Coronary artery (tissue), 2 donors: ENCODE measurements around the gene HOXB8.

Experiments
- DNase-seq: peaks from one replicate; pipeline ENCODE4 v3.0.0-alpha.2; 2017; ENCODE audit warnings: low spot score
- H3K27ac ChIP-seq, 2 donors: fragments of 200-600 bp; sonication (generic); one replicate each; pipeline ENCODE4 v1.5.1; 2016 to 2019
- H3K4me3 ChIP-seq: fragments of 200-600 bp; sonication (generic); 2 replicates; pipeline ENCODE4 v1.5.1; 2016; ENCODE audit warnings: mild to moderate bottlenecking, moderate library complexity
- TF ChIP-seq, protein P1 (sequence below): fragments of 200-600 bp; sonication (generic); IDR thresholded peaks from one replicate; pipeline ENCODE4 v1.5.1; 2019; ENCODE audit warnings: antibody characterized with exemption

HOXB8 gene

DNA sequence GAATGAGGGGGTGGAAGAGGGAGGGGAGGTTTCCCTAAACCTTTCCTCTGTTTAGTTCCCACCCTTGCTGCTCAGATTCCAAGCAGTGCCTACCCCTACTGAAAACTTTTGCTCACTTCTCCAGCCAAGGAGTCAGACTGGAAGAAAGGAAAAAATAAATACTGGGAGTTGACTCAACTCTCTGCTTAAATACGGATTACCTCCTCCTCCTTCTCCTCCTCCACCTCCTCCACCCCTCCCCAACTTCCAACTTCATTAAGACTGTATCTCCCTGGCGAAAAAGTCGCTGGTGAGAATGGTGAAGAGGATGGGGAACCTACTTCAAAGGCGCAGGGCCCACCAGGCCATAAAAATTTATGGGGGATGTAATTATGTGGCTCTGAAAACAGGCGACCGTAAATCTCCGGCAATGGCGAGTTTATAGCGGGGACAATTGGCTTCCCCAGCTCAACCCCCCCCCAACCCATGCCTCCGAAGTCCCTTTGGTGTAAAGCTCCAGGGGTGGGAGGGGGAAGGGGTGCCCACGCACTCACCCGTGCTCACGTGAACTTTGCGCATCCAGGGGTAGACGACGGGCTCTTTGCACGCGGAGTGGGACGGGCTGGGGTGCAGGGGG, 37.7 kb downstream of the HOXB8 start:
- peak overlapping the region; percentile 42 to 88 for H3K27ac ChIP-seq
- DNase-seq, result no peak
- TF ChIP-seq, protein P1, sequence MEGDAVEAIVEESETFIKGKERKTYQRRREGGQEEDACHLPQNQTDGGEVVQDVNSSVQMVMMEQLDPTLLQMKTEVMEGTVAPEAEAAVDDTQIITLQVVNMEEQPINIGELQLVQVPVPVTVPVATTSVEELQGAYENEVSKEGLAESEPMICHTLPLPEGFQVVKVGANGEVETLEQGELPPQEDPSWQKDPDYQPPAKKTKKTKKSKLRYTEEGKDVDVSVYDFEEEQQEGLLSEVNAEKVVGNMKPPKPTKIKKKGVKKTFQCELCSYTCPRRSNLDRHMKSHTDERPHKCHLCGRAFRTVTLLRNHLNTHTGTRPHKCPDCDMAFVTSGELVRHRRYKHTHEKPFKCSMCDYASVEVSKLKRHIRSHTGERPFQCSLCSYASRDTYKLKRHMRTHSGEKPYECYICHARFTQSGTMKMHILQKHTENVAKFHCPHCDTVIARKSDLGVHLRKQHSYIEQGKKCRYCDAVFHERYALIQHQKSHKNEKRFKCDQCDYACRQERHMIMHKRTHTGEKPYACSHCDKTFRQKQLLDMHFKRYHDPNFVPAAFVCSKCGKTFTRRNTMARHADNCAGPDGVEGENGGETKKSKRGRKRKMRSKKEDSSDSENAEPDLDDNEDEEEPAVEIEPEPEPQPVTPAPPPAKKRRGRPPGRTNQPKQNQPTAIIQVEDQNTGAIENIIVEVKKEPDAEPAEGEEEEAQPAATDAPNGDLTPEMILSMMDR, result no peak
- peak overlapping the region; percentile 82 for H3K4me3 ChIP-seq

DNA sequence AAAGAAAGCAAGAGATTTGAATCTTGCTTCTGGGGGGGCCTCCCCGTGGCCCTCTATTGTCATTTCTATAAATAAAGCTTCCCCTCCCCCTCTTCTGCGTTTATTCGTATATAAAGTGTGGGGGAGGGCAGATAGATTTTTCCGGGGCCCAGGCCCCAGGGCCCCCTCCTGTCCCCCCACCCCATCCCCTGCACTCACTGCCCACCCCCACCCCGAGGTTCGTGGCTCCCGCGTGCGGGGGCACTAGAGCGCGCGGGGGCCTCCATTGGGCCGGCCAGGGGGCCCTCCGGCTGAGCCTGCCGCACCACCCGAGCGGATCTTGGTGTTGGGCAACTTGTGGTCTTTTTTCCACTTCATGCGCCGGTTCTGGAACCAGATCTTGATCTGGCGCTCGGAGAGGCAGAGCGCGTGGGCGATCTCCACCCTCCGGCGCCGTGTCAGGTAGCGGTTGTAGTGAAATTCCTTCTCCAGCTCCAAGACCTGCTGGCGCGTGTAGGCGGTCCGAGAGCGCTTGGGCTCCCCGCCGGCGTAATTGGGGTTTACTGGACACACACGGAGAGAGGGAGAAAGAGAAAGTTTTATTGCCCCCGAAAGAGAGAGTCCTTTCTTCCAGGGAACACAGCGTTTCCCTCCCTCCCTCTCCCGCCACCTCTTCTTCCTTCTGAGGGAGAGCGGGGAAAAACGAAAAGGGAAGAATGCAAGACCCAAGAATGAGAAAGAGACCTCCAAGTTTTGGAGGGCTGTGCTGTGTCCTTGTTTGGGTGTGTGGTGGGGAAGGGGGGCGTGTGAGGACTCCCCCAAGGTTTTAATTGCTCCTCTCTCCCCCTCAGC, 38.4 kb downstream of the HOXB8 start:
- Histone ChIP-seq H3K4me3 (peak overlapping the region; percentile 82), H3K27ac (peak overlapping the region; percentile 38 to 88)
- DNase-seq, result no peak
- TF ChIP-seq, protein P1, result no peak

- peak overlapping the region; percentile 38 to 75 for H3K27ac ChIP-seq
- TF ChIP-seq, protein P1, result no peak
- DNase-seq, result no peak
- peak overlapping the region; percentile 82 for H3K4me3 ChIP-seq
Observed at GRCh38 chr17:48575673-48576478, 39.2 kb downstream of the HOXB8 start.

DNA sequence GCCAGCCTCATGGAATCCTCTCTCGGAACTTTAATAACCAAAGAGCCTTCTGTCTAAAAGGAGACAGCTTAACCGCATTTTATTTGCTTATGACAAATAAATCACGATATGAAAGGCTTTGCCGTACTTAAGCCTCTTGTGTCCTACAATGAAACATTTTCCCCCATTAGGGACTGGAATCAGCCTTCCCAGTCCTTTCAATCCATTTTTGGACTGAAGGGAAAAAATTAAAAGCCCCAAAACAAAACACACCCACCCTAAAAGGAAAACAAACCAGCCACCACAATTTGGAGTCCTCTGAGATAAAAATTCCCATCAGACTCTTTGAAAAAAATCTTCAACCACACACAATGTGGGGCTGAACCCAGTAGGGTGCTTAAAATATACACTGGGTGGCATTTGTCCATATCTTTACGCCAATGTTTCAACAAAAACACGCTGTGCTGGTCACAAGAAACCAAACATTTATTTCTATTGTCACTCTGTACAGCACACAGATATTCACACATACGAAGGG, 40.0 kb downstream of the HOXB8 start:
- no peak for DNase-seq
- no peak overlapping the region for H3K4me3 ChIP-seq

DNA sequence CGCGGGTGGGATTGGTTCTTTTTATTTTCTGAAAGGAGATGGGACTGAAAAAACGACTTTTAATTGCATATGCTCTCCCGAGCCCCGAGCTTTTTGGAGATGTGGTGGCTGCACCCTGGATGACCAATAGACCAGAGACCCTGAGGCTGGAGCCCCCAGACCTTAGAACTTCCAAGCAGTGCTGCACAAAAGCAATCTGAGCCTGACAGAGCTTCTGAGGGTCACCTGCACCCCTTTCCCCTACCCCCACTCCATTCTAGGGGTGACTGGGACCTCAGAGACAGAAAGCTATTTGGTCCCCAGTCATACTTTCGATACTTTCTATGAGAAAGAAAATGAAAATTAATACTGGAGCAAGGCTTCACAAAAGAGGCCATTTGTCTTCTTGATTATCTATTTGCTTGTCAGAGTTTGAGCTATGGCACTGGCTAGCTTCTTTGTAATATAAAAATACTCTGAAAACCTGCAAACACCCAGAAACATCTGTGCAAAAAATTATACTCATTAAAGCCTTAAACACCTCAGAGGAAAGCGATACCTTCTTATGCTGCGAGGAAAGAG, 40.5 kb downstream of the HOXB8 start:
- Histone ChIP-seq H3K27ac (peak overlapping the region in 1 of 2 donors; percentile 36), H3K4me3 (no peak overlapping the region)
- DNase-seq, result no peak
- TF ChIP-seq, protein P1, result no peak

More for the DNA sequence above, 40.0 kb downstream of the HOXB8 start:
- TF ChIP-seq, protein P1, result no peak
- H3K27ac ChIP-seq, result peak overlapping the region in 1 of 2 donors; percentile 36

DNA sequence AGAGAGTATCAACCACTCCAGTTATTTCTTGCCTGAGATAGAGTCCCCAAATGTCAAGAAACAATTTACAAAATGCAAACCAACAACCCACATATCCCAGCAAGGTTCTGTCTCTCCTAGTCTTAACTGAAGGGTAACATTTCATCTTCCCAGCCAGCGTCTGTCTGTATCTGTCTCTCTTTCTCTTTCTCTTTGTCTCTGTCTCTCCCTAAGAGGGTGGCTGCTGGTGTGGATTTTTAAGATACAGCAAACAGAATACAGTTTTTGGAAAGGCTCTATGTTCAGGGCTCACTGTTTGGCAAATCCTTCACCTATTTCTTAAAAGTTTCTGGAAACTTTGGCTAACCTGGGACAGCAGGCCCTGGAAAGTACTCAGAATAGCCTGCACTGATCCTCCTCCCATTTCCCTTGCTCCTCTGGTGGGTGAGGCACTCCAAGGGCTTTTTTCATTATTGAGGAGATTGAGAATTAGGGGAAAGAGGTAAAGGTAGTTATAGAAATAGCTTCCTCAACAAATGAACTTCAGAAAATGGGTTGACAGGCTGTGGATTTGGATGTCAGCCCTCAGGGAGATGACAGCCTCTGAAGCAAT, 43.2 kb downstream of the HOXB8 start:
- TF ChIP-seq, protein P1, result no peak
- H3K27ac ChIP-seq, result peak overlapping the region in 1 of 2 donors; percentile 57
- DNase-seq, result no peak
- no peak overlapping the region for H3K4me3 ChIP-seq
